H9 (cell line): ENCODE results near the gene CELA2A. TPM values are rescaled to one million over a fixed set of nuclear protein-coding genes. Genes with fewer than 3 reads are reported as not detected.
A peak's percentile ranks its signal among the peaks of the same experiment; 100 is the strongest.

Experiments used
- DNase-seq: peaks from one replicate; pipeline ENCODE4 v3.0.0-alpha.2; 2017
- H2AFZ ChIP-seq: one replicate; pipeline ENCODE4 v1.6.1; 2013; ENCODE audit warnings: mild to moderate bottlenecking, low read length, control low read depth, moderate library complexity
- H2AK5ac ChIP-seq: 2 replicates; pipeline ENCODE4 v1.6.1; 2013; ENCODE audit warnings: low read length, control low read depth, mixed read lengths; ENCODE audit not compliant: insufficient read length
- H2BK120ac ChIP-seq: one replicate; pipeline ENCODE4 v1.6.1; 2013; ENCODE audit warnings: low read depth, mild to moderate bottlenecking, low read length, control low read depth, inconsistent platforms; ENCODE audit not compliant: poor library complexity, severe bottlenecking
- H2BK12ac ChIP-seq: 2 replicates; pipeline ENCODE4 v1.6.1; 2013; ENCODE audit warnings: low read length, control low read depth, mixed read lengths, low read depth; ENCODE audit not compliant: insufficient read length
- H2BK15ac ChIP-seq: 2 replicates; pipeline ENCODE4 v1.6.1; 2013; ENCODE audit warnings: low read depth, low read length, control low read depth
- H2BK20ac ChIP-seq: one replicate; pipeline ENCODE4 v1.6.1; 2013; ENCODE audit warnings: low read depth, mild to moderate bottlenecking, low read length, control low read depth, inconsistent platforms; ENCODE audit not compliant: poor library complexity, severe bottlenecking
- H2BK5ac ChIP-seq: 2 replicates; pipeline ENCODE4 v1.6.1; 2013; ENCODE audit warnings: low read length, control low read depth, mixed read lengths; ENCODE audit not compliant: insufficient read length
- H3K14ac ChIP-seq: 2 replicates; pipeline ENCODE4 v1.6.1; 2013; ENCODE audit warnings: low read length, control low read depth; ENCODE audit not compliant: insufficient read depth
- H3K18ac ChIP-seq: 2 replicates; pipeline ENCODE4 v1.6.1; 2013; ENCODE audit warnings: low read depth, mild to moderate bottlenecking, mixed read lengths, low read length, control low read depth; ENCODE audit not compliant: insufficient read length
- H3K23ac ChIP-seq: 2 replicates; pipeline ENCODE4 v1.6.1; 2013; ENCODE audit warnings: low read length, control low read depth, mixed read lengths, low read depth; ENCODE audit not compliant: insufficient read length
- H3K23me2 ChIP-seq: 2 replicates; pipeline ENCODE4 v1.6.1; 2013; ENCODE audit warnings: low read depth, mild to moderate bottlenecking, mixed read lengths, low read length, control low read depth; ENCODE audit not compliant: insufficient read length, poor library complexity, severe bottlenecking
- H3K27ac ChIP-seq: 2 replicates; pipeline ENCODE4 v1.5.1; 2013; ENCODE audit warnings: low read length, control low read depth, mixed read lengths, low read depth; ENCODE audit not compliant: insufficient read length
- H3K27me3 ChIP-seq: 2 replicates; pipeline ENCODE4 v1.6.1; 2013; ENCODE audit warnings: low read length, control low read depth, inconsistent platforms; ENCODE audit not compliant: insufficient read depth
- H3K4ac ChIP-seq: 2 replicates; pipeline ENCODE4 v1.6.1; 2013; ENCODE audit warnings: low read depth, mild to moderate bottlenecking, control low read depth, inconsistent platforms, low read length, moderate library complexity
- H3K4me1 ChIP-seq: 2 replicates; pipeline ENCODE4 v1.6.1; 2013; ENCODE audit warnings: low read length, control low read depth, inconsistent platforms; ENCODE audit not compliant: insufficient read depth
- H3K4me2 ChIP-seq: 2 replicates; pipeline ENCODE4 v1.6.1; 2013; ENCODE audit warnings: low read length, control low read depth, mixed read lengths; ENCODE audit not compliant: insufficient read length, insufficient read depth
- H3K56ac ChIP-seq: 2 replicates; pipeline ENCODE4 v1.6.1; 2013; ENCODE audit warnings: low read depth, mild to moderate bottlenecking, mixed read lengths, low read length, control low read depth; ENCODE audit not compliant: insufficient read length
- H3K79me1 ChIP-seq: 2 replicates; pipeline ENCODE4 v1.6.1; 2013; ENCODE audit warnings: low read depth, mild to moderate bottlenecking, moderate library complexity, low read length, control low read depth, inconsistent platforms; ENCODE audit not compliant: insufficient read depth, poor library complexity, severe bottlenecking
- H3K79me2 ChIP-seq: 2 replicates; pipeline ENCODE4 v1.6.1; 2013; ENCODE audit warnings: low read length, control low read depth, inconsistent platforms; ENCODE audit not compliant: insufficient read depth
- H3K9ac ChIP-seq: 2 replicates; pipeline ENCODE4 v1.6.1; 2013; ENCODE audit warnings: low read length, control low read depth, mixed read lengths; ENCODE audit not compliant: insufficient read length; ENCODE audit errors: extremely low read depth
- H3K9me3 ChIP-seq: one replicate; pipeline ENCODE4 v1.6.1; 2013; ENCODE audit warnings: low read depth, low read length, inconsistent platforms; ENCODE audit not compliant: control insufficient read depth
- H3T11ph ChIP-seq: one replicate; pipeline ENCODE4 v1.6.1; 2013; ENCODE audit warnings: mild to moderate bottlenecking, low read length, control low read depth, inconsistent platforms
- H4K20me1 ChIP-seq: one replicate; pipeline ENCODE4 v1.6.1; 2013; ENCODE audit not compliant: control insufficient read depth, insufficient read length, insufficient read depth
- H4K5ac ChIP-seq: 2 replicates; pipeline ENCODE4 v1.6.1; 2013; ENCODE audit warnings: low read depth, mild to moderate bottlenecking, mixed read lengths, low read length, control low read depth; ENCODE audit not compliant: insufficient read length
- H4K8ac ChIP-seq: replicated peaks from 2 replicates; pipeline ENCODE4 v1.6.1; 2013; ENCODE audit warnings: low read length, control low read depth, mixed read lengths, low read depth; ENCODE audit not compliant: insufficient read length
- H4K91ac ChIP-seq: 2 replicates; pipeline ENCODE4 v1.6.1; 2013; ENCODE audit warnings: low read depth, mild to moderate bottlenecking, moderate library complexity, mixed read lengths, low read length, control low read depth; ENCODE audit not compliant: insufficient read length
- H3K27ac Mint-ChIP-seq, 3 experiments: 2 replicates in 2 of 3; 3 replicates in 1 of 3; pipeline ENCODE4 v1.8.0; 2020 to 2021; ENCODE audit warnings: mixed read lengths in 3 of 3, mild to moderate bottlenecking in 1 of 3, moderate library complexity in 1 of 3
- H3K27me3 Mint-ChIP-seq: 2 replicates; pipeline ENCODE4 v1.8.0; 2021; ENCODE audit warnings: low read depth, mild to moderate bottlenecking, moderate library complexity, mixed read lengths
- H3K36me3 Mint-ChIP-seq, 3 experiments: 2 replicates in 2 of 3; 3 replicates in 1 of 3; pipeline ENCODE4 v1.8.0; 2020 to 2021; ENCODE audit warnings: low read depth in 3 of 3, mixed read lengths in 3 of 3; ENCODE audit not compliant: insufficient read depth in 1 of 3
- H3K4me1 Mint-ChIP-seq, 2 experiments: 2 replicates each; pipeline ENCODE4 v1.8.0; 2020; ENCODE audit warnings: mixed read lengths in 2 of 2
- H3K4me3 Mint-ChIP-seq, 2 experiments: 2 replicates in 1 of 2; 3 replicates in 1 of 2; pipeline ENCODE4 v1.8.0; 2020 to 2021; ENCODE audit warnings: mild to moderate bottlenecking in 2 of 2, mixed read lengths in 2 of 2, moderate library complexity in 1 of 2
- H3K9me3 Mint-ChIP-seq, 2 experiments: 2 replicates in 1 of 2; 3 replicates in 1 of 2; pipeline ENCODE4 v1.8.0; 2020; ENCODE audit warnings: mild to moderate bottlenecking in 2 of 2, mixed read lengths in 2 of 2, moderate library complexity in 1 of 2
- CTCF ChIP-seq: fragments of 200-600 bp; sonication (generic); conservative IDR thresholded peaks from 3 replicates; pipeline ENCODE4 v1.8.0; 2021; ENCODE audit warnings: antibody characterized with exemption, mild to moderate bottlenecking
- WGBS: extraction: QIAGEN DNeasy Blood & Tissue Kit; methylation state at CpG from one replicate; pipeline ENCODE4 v1.1.7; 2013; ENCODE audit warnings: missing lambda C conversion rate, low lambda C conversion rate, mixed read lengths; ENCODE audit not compliant: insufficient read length; ENCODE audit errors: extremely low coverage; 5-methylcytosine and 5-hydroxymethylcytosine counted together
- total RNA-seq: library from RNA; stranded (reverse); gene quantifications from 2 replicates; pipeline ENCODE4 v1.2.1, GENCODE V29; 2021

Gene CELA2A
- total RNA-seq, 1 experiment from 2014 or later, result not detected

- Histone ChIP-seq H2BK15ac (no peak overlapping the region), H3K4ac (no peak overlapping the region), H2AK5ac (no peak overlapping the region), H3K79me2 (no peaks in the 10 kb centered on the region), H3K56ac (no peak overlapping the region), H4K5ac (no peak overlapping the region), H2BK12ac (no peak overlapping the region), H4K91ac (no peak overlapping the region), H4K8ac (no peak overlapping the region), H3K23me2 (peaks cover 9% of the 10 kb centered on the region), H2AFZ (no peak overlapping the region), H3K14ac (peak overlapping the region; percentile 49; the same call in 1 of the 2 replicates), H3K23ac (no peak overlapping the region), H3K4me2 (peak overlapping the region; percentile 33), H3K27me3 (peaks cover 4% of the 10 kb centered on the region; the same call in 1 of the 2 replicates), H2BK5ac (no peak overlapping the region), H3K79me1 (no peaks in the 10 kb centered on the region), H3T11ph (no peak overlapping the region), H4K20me1 (no peaks in the 10 kb centered on the region), H3K27ac (no peak overlapping the region), H3K18ac (peak overlapping the region; percentile 65), H3K4me1 (no peaks in the 10 kb centered on the region), H3K9me3 (no peaks in the 10 kb centered on the region), H3K9ac (no peak overlapping the region), H2BK120ac (no peak overlapping the region), H2BK20ac (no peak overlapping the region)
- peaks cover 18 to 31% of the 10 kb centered on the region in 2 experiments for H3K4me1 Mint-ChIP-seq
- no peak for TF ChIP-seq CTCF
- peak overlapping the region; percentile 79 to 88 for H3K4me3 Mint-ChIP-seq
- H3K36me3 Mint-ChIP-seq, result no peaks in the 10 kb centered on the region; a peak in 1 of 7 replicates
- peaks cover 72% of the 10 kb centered on the region for H3K27me3 Mint-ChIP-seq
- WGBS, result no CpG with 5 or more reads among the region's 14 CpGs
- no peak for DNase-seq
- peak overlapping the region in 1 of 3 experiments; percentile 95; a peak in 2 of 7 replicates for H3K27ac Mint-ChIP-seq
- H3K9me3 Mint-ChIP-seq, result no peaks in the 10 kb centered on the region
Measured at GRCh38 chr1:15408890-15409387, 47.6 kb upstream of the CELA2A start.
